Stimulated activated CD4-positive, alpha-beta T cell treated with anti-CD3 and anti-CD28 coated beads, Interleukin-2, amount 100 ng/mL, for 4 hours (primary cell): ENCODE results near the gene MUC20.

Experiments used
- DNase-seq: peaks from one replicate; pipeline ENCODE4 v3.0.0-alpha.2; 2020; ENCODE audit warnings: low read depth

The MUC20 gene

DNA sequence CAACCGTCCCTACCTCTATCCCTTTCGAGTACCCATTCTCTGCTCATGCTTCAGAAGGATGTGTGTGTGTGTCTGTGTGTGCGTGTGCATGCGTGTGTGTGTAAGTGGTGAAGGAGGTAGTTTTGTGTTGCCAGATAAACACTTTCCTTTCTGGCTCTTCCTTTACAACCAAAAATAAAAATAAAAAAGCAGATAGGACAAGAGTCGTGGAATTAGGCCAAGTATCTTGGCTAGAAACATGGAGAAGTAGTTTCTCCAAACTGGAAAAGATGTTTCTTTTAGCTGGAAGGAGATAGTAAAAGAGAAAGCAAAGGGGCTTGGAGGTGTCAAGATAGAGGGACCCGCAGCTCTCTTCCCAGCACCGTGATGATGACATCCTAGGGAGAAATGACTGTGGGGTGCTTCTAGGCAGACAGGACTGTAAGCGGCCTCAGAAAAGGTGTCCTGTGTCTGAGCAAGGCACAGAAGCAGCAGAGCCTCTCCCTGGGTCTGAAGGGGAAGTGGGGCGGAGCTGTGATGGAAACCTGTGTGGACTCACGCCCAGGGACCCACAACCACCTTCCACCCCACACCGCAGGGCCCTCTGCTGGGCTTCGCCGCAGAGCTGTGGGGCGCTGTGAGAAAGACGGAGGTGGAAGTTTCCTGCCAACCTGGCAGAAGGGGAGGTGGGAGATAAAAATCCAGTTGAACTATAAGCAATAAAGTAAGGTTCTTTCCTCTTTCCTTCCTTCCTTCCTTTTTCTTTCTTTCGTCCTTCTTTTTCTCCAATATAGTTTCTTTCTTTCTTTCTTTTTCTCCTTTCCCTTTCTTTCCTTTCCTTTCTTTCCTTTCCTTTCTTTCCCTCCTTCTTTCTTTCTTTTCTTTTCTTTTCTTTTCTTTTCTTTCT is 35.3 kb downstream of the MUC20 start:
- no peak for DNase-seq

DNA sequence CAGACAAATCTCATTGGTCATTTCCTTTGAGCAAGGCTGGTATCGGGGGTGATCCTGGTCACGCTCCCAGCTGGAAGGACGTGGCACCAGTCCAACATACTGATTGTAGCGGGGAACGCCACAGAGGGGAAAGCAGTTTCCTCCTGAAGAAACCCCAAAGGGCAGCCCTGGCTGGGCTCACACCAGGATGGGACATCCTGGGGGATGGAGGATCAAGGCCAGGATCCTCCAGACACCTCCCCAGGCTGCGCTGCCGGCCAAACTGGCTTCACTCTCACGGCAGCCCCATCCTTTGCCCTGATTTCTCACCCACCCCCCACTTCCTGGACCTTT is 36.6 kb downstream of the MUC20 start:
- DNase-seq = no peak

DNA sequence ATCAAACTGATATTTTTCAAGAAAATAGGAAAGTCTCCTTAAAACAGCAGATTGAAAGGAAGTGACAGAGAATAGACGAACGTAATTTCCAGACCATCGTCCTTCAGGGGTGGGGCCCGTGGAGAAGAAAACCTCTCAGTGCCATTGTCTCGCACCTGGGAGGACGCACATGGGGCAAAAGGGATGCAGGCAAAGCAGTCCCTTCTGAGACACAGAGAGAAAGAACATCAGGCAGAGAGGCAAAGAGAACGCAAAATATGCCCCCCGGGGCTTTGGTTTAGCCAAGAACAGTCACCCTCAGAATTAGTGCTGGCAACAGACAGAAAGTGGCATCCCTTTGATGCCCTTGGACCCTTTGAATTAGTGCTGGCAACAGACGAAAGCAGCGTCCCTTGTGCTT is 37.0 kb downstream of the MUC20 start:
- no peak for DNase-seq

DNA sequence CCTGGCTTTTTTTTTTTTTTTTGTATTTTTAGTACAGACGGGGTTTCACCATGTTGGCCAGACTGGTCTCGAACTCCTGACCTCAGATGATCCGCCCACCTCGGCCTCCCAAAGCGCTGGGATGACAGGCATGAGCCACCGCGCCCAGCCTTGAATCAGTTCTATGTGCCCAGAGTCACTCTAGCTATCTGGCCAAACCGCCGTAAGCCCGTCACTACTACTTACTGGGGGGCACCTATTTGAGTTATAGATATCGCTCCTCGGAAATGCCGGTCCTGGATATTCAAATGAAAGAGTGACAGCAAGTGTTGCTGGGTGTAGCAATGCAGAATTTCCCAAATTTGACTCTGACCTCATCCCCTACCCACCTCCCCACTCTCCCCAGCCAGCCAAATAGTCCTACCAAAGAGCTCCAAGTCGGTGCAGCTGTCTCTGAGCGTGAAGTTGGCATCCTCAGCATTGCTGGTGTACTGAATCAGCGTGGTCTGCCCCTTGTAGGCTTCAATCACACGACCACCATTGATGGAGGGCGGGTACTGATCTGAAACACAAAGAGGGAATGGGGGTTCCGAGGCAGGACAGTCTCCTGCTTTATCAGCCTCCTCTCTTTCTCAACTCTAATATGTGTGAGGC is 38.1 kb downstream of the MUC20 start:
- DNase-seq = no peak

DNA sequence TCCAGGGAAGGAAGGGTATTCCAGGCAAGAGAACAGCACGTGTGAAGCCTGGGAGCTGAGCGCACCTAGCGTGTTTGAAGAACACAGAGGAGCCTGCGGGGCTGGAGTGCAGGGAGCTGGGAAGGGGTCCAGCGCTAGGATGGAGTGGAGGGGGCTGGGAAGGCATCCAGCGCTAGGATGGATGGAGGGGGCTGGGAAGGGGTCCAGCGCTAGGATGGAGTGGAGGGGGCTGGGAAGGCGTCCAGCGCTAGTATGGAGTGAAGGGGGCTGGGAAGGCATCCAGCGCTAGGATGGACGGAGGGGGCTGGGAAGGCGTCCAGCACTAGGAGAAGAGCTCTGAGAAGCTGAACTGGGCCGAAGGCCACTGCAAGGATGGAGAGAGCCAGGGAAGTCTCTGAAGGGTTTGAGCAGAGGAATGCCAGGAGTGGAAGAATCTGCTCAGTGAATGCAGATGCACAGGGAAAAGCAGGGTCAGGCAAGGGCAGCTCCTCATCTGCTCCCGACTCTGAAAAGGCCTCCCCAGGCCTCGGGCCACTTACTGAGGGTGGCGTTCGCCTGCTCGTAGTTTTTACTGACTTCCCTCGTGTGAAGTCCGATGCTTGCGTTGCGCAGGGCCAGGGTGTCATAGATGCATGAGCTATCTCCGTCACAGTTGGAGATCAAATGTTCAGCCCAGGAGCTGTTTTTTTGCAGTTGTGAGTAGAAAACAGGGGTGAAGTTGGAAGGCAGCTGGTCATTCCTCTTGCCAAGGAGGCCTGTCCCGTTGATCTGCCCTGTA is 39.8 kb downstream of the MUC20 start:
- no peak for DNase-seq

DNA sequence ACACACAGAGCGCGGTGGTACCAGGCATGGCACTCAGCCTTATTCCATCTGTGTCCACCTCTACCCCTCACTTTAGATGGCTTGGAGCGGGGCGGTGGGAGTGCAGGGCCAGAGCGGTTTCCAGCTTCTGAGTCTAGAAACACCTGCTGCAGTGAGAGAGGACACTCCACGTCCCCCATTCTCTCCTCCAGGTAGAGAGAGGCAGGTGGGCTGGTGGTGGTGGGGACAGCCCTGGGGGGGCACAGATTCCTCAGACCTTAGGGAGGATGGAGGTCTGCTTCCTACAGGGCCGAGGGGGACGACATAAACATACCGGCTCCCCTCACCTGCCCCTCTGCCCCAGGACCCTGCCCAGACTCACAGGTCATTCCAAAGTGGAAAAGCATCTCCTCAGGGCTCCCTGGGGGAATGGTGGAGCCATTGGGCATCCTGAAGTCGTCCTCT is 40.4 kb downstream of the MUC20 start:
- no peak for DNase-seq

DNA sequence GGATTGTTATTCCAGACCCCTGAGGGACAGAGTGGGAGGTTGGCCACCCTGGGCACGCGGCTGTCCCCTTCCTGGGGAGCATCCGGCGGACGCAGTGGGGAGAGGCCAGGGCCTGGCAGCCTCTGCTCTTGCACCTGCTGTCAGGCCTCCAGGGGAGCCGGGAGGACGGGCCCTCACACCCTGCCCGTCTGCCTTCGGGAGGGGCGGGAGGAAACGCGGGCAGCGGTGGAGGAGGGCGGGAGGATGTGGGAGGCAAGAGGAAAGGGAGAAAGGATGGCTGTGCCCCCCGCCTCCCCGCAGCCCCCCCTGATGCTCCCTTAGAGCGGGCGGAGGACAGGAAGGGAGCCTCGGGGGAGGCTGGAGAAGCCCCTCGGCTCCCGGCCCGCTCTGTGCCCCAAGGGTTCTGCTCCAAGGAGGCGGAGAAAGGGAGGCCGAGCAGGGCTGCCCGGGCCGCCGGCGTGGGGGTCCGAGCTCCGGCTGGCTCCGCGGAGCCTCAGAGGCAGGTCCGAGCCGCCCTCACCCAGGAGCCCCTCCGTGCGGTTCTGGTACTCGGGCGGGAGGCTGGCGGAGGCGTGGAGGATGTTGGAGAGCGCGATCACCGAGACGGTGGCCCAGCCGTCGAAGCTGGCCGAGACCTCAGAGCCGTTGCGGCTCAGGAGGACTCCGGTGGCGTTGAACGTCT is 40.9 kb downstream of the MUC20 start:
- no peak for DNase-seq

DNA sequence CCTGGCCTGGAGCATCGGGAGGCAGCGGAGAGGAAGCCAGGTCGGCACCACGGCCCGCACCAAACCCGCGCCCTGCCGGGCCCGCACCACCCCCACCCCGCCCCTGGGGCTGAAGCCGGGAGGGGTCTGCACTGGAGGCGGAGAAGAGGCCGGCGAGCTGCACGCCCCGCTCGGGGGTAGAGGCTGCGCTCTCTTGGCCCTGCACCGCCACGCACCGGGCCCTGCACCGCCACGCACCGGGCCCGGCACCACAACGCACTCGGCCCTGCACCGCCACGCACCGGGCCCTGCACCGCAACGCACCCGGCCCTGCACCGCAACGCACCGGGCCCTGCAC is 41.4 kb downstream of the MUC20 start:
- DNase-seq = no peak

DNA sequence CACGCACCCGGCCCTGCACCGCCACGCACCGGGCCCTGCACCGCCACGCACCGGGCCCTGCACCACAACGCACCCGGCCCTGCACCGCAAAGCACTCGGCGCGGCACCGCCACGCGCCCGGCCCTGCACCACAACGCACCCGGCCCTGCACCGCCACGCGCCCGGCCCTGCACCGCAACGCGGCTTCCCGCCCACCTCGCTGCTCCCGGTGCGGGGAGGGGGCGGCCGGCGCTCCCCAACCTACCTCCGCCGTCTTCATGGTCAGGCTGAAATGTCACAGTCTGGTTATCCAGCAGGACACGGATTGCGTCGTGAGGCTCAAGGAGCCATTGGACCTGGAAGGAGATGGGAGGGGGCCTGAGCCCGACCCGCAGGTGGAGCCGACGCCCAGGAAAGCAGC is 41.8 kb downstream of the MUC20 start:
- DNase-seq = no peak

DNA sequence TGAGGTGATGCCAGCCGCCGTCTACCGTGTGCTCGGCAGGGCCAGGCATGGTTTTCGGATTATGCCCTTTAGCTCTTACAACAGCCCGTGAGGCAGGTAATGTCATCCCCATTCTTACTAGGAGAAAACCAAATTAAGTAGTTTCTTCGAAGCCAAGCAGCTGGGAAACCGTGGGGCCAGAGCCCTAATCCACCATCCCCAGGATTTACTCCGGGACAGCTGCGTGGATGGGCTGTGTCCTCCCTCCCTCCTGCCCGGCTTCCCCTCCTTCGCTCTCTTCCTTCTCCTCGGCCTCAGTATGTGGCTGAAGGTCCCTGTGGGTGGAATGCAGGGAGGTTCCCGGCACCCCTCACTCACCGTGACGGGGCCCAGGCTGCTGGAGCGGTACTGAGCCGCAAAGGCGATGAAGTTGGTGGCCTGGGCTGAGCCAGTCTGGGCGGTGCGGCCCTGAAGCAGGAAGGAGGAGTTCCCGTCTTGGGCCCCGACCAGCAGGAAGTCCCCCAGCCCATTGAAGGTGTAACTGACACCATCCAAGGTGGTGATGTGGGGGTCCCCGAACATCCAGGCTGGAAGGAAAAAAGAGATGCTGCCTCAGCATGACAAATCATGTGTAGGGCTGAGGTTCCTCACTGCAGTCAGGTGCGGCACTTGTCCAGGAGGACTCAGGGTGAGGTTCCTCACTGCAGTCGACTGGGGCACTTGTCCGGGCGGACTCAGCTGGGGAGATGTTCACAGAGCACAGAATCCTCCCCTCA is 42.5 kb downstream of the MUC20 start:
- DNase-seq = no peak

DNA sequence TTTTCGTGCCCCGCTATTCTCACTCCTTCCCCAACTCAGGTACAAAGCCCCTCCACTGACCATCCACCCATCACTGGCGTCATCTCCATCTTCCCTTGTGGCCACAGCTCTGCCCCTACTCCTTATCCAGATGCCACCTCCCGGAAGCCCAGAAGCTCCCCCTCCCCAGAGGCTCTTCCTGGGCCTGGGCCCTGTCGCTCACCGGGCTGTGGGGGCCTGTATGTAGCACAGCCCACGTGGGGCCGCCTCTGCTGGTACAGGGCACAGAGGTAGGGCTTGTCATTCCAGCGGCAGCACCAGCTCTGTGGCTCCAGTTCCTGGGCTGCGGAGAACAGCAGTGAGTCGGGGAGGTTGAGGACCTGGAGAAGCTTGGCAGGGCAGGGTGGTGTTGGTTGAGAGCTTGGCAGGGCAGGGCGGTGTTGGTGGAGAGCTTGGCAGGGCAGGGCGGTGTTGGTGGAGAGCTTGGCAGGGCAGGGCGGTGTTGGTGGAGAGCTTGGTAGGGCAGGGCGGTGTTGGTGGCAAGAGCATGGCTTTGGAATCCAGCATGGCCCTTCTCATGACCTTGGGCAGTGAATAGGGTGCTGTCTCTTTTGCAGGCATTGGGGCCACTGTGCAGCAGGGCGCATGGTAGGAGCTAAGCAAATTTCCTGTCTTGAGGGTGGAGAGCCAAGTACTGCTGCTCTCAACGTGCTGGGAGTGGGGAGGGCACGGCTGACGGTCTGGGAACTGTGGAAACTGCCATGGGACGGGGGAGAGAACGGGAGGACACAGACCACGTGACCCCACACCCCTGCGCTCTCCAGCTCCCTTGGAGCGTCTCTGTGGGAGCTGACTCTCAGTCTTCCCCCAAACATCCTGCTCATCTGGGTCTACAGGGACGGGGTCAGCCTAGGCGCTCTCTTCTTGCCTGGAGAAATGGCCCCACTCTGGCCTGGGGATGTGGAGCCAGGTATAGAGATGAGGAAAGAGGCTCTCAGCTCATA is 43.4 kb downstream of the MUC20 start:
- no peak for DNase-seq

DNA sequence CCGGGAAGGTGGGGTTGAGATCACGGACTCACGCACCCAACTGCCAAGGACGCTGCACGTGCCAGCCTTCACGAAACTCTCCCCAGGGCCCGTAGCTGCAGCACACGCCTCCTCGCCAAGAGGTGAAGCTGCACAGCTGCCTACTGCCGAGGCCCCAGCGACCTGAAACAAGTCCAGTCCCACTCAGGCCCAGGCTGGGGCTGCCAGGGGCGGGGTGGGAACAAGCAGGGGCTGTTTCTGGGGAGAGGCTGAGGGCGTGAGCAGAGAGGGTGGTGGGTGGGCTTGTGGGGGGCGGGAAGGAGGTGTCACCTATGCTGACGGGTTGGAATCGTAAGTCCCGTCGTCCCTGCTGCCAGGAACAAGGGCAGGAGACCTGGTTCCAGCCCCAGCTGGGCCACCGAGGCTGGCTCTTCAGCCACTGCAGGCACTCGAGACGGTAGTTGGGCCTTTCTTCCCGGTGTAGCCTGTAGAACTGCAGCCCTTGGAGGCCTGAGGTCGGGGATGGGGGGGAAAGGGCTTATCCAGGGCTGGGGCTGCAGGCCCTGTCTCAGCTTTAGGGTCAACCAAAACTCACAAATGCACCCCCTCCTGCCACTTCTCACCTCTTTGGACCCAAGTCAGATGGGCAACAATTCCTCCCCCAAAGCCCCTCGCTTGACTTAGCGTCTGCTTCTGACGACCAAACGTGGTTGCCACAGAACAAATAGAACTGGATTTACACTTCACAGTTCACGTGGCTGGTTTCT is 44.4 kb downstream of the MUC20 start:
- DNase-seq = no peak

DNA sequence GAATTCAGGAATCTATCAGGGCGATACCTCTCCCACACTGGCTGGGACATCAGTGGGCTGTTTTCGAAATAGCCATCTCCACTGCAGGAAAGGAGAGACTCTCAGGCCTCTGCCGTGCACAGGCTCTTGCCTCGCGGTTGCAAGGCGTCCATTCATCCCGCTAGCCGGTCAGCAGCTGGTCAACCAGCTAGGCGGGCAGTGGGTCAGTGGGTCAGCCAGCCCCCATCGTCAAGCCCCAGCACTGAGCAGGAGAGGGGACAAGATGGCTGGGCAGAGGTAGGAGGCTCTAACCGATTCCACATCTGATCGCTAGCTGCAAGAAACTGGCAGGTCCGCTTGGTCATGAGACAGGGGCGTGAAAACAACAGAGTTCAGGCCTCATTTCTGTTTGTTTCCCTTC is 45.9 kb downstream of the MUC20 start:
- no peak for DNase-seq

DNA sequence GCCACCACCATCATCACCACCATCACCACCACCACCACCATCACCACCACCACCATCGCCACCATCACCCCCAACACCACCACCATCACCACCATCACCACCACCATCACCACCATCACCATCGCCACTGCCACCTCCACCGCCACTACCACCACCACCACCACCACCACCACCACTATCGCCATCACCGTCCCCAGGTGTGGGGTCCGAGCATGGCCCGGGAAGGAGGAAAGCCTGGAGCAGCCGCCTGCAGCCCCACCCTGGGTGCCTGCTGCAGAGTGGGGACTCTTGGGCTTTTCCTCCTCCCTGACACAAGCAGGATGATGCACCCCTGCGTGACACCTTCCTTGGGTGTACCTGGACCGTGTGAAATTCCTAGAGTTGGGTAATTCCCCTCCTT is 47.0 kb downstream of the MUC20 start:
- no peak for DNase-seq

DNA sequence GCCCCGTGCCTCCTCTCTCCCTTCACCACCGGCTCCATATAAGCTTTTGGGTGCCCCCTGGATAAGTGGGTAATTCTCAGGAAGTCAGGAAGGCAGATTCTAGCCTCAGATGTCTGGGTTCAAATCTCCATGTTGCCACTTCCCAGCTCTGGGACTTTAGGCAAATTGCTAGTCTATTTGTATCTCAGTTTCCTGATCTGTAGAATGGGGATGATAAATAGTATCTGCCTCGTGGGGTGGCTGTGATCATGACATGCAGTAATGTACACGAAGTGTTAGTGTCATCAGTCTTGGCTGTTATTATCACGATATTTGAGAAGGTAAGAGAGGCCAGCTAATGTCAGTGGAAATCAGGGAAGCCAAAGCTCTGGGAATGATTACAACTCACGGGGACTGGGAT is 47.6 kb downstream of the MUC20 start:
- DNase-seq = no peak

DNA sequence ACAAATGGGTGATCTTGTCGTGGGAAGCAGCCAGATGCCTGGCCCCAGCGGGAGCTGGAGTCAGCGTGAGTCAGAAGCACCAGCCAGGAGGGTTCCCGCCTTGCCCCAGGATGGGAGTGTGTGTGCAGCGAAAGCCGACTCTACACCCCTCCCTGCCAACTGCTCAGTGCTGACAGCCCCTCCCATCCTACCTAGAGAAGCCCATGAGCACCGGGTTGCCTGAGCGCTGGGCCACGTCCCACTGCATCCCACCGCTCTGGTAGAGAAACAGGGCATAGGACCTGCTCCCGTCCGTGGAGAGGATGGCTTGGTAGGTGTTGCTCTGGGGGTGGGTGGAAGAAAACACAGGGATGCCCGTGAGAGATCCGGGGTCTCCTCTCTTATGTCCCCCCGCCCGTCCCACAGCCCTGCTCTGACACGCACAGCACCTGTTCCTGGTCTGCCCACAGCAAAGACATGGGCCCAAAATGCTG is 48.1 kb downstream of the MUC20 start:
- no peak for DNase-seq

DNA sequence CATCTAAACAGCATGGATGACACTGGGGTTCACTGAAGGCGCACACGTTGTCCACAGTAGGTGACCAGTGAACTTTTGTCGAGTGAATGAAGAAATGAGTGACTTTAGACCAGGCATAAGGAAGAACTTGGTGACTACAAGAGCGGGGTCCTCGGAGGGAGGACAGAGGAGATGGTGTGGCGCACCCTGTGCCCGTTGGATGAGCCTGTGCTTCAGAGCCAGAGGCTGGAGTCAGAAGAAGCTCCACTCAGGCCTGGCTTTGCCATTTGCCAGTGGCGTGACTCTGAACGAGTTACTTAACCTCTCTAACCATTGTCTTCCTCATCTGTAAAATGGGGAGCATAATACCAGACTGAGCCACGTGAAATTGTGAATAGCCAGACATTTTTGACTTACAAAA is 48.8 kb downstream of the MUC20 start:
- no peak for DNase-seq

DNA sequence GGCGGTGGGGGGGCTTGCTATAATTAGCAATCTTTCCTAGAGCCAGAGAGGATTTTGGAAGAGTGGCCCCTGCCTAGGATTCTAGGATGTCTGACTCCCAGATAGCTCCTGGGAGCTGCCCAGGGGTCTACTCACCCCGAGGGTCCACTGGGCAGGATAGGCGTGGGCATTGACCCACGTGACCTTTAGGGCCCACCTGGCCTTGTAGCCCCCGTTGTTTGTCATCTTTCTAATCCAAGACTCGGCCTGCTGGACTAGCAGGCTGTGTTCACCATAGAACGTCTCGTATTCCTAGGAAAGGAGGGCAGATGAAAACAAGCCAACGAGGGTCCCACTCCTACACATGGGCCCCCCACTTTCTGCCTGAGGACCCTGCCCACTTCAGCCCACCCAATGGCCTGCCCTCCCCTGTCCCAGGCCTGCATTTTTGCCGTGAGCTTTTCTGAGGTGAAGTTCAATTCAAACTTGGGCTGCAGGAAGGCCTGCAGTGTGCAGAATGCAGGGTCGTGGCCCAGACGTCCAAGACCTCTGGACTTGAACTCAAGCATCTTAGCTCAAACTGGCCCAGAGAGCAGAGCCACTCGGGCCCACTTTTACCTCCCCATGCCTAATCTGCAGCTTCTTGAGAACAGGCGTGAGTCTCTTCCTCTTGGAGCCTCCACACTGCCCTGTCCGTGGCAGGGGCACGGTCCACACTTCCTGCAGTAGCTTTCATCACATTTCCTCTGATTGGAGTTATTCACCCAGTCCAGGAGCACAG is 49.5 kb downstream of the MUC20 start:
- DNase-seq = no peak
